ENCODE measurements around the gene EPN1. TPM values are rescaled to one million over a fixed set of nuclear protein-coding genes. Genes with fewer than 3 reads are reported as not detected.

Gene EPN1
- total and polyA plus RNA-seq, 2 of the 13 experiments (the other 11 are each of a cell fraction or from before 2014, with no cell fraction given): 28.9 to 31.7 TPM

DNA sequence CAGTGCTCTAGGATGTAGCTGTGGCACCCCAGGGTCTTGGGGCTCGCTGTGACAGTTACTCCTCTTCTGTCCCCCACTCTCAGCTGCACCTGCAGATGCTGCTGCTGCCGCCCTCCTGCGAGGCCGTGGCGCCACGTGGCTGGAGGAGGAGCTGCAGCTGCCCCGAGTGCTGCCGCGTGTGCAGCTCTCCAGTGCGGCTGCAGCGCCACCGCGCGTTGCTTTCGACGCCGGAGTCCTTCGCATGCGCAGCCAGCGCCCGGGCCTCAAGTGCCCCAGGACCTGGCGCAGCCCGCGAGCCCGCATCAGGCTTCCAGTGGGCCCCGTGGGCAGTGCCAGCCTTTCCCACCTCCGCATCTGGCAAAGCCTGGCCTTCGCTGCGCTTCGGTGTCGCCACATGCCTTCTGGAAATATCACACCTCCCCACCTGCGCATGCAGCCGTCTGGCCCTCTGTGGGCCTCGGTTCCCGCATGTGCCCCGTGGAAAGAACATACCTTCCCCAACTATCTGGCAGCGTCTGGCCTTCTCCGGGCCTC, 34.9 kb upstream of the EPN1 start (continued):
- TF ChIP-seq, protein P1, sequence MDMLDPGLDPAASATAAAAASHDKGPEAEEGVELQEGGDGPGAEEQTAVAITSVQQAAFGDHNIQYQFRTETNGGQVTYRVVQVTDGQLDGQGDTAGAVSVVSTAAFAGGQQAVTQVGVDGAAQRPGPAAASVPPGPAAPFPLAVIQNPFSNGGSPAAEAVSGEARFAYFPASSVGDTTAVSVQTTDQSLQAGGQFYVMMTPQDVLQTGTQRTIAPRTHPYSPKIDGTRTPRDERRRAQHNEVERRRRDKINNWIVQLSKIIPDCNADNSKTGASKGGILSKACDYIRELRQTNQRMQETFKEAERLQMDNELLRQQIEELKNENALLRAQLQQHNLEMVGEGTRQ (IDR thresholded peaks at IDR 0.05; ENCODE audit: low read depth, low read length): no peak
- TF ChIP-seq, protein P1 (CRISPR knock-in tag; IDR thresholded peaks at IDR 0.05; ENCODE audit: borderline replicate concordance): no peak
- 0 out of 2 replicates have a peak, but pooled peaks have one; percentile 31 for TF ChIP-seq KDM3A (CRISPR knock-in tag; IDR thresholded peaks at IDR 0.05; ENCODE audit: low read depth)
- no peak for TF ChIP-seq ZNF430 (CRISPR knock-in tag; IDR thresholded peaks at IDR 0.05)
- TF ChIP-seq MTA1 (CRISPR knock-in tag; IDR thresholded peaks at IDR 0.05; ENCODE audit: borderline replicate concordance): no peak
- TF ChIP-seq KDM6A (CRISPR knock-in tag; IDR thresholded peaks at IDR 0.05; ENCODE audit: low read depth): no peak
- TF ChIP-seq, protein P2, sequence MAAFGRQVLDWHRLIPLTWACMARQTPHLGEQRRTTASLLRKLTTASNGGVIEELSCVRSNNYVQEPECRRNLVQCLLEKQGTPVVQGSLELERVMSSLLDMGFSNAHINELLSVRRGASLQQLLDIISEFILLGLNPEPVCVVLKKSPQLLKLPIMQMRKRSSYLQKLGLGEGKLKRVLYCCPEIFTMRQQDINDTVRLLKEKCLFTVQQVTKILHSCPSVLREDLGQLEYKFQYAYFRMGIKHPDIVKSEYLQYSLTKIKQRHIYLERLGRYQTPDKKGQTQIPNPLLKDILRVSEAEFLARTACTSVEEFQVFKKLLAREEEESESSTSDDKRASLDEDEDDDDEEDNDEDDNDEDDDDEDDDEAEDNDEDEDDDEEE (CRISPR knock-in tag; IDR thresholded peaks at IDR 0.05): no peak
- TF ChIP-seq MED13 (CRISPR knock-in tag; IDR thresholded peaks at IDR 0.05): no peak
- TF ChIP-seq, protein P3, sequence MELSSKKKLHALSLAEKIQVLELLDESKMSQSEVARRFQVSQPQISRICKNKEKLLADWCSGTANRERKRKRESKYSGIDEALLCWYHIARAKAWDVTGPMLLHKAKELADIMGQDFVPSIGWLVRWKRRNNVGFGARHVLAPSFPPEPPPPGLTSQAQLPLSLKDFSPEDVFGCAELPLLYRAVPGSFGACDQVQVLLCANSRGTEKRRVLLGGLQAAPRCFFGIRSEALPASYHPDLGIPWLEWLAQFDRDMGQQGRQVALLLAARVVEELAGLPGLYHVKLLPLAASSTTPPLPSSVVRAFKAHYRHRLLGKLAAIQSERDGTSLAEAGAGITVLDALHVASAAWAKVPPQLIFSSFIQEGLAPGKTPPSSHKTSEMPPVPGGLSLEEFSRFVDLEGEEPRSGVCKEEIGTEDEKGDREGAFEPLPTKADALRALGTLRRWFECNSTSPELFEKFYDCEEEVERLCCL (CRISPR knock-in tag; IDR thresholded peaks at IDR 0.05; ENCODE audit: borderline replicate concordance): no peak
- TF ChIP-seq, protein P4, sequence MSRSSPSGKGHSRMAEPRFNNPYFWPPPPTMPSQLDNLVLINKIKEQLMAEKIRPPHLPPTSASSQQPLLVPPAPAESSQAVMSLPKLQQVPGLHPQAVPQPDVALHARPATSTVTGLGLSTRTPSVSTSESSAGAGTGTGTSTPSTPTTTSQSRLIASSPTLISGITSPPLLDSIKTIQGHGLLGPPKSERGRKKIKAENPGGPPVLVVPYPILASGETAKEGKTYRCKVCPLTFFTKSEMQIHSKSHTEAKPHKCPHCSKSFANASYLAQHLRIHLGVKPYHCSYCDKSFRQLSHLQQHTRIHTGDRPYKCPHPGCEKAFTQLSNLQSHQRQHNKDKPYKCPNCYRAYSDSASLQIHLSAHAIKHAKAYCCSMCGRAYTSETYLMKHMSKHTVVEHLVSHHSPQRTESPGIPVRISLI (CRISPR knock-in tag; IDR thresholded peaks at IDR 0.05; ENCODE audit: borderline replicate concordance): no peak
- TF ChIP-seq, protein P5, sequence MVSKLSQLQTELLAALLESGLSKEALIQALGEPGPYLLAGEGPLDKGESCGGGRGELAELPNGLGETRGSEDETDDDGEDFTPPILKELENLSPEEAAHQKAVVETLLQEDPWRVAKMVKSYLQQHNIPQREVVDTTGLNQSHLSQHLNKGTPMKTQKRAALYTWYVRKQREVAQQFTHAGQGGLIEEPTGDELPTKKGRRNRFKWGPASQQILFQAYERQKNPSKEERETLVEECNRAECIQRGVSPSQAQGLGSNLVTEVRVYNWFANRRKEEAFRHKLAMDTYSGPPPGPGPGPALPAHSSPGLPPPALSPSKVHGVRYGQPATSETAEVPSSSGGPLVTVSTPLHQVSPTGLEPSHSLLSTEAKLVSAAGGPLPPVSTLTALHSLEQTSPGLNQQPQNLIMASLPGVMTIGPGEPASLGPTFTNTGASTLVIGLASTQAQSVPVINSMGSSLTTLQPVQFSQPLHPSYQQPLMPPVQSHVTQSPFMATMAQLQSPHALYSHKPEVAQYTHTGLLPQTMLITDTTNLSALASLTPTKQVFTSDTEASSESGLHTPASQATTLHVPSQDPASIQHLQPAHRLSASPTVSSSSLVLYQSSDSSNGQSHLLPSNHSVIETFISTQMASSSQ (IDR thresholded peaks at IDR 0.05; ENCODE audit: low read depth): no peak
- TF ChIP-seq, protein P5 (CRISPR knock-in tag; IDR thresholded peaks at IDR 0.05; ENCODE audit: borderline replicate concordance): no peak
- no peak for TF ChIP-seq TCF7 (IDR thresholded peaks at IDR 0.05; ENCODE audit: low read depth)
- TF ChIP-seq PRPF4 (IDR thresholded peaks at IDR 0.05; ENCODE audit: low read depth, low read length, poor library complexity, severe bottlenecking): no peak
- no peak for TF ChIP-seq GATAD1 (CRISPR knock-in tag; IDR thresholded peaks at IDR 0.05)
- no peak; the same call in 1 of the 2 replicates for TF ChIP-seq MED1 (CRISPR knock-in tag; IDR thresholded peaks at IDR 0.05)
- TF ChIP-seq NCOA5 (CRISPR knock-in tag; IDR thresholded peaks at IDR 0.05): no peak
- no peak for TF ChIP-seq CREB1 (IDR thresholded peaks at IDR 0.05)
- TF ChIP-seq CREB1 (CRISPR knock-in tag; IDR thresholded peaks at IDR 0.05): no peak
- peak; percentile 67 for TF ChIP-seq ZNF776 (CRISPR knock-in tag; IDR thresholded peaks at IDR 0.05)
- no peak for TF ChIP-seq NR2F1 (CRISPR knock-in tag; IDR thresholded peaks at IDR 0.05)
- TF ChIP-seq CHD2 (IDR thresholded peaks at IDR 0.05; ENCODE audit: low read depth, low read length): no peak
